ENCODE data around the gene TAAR5.

DNA sequence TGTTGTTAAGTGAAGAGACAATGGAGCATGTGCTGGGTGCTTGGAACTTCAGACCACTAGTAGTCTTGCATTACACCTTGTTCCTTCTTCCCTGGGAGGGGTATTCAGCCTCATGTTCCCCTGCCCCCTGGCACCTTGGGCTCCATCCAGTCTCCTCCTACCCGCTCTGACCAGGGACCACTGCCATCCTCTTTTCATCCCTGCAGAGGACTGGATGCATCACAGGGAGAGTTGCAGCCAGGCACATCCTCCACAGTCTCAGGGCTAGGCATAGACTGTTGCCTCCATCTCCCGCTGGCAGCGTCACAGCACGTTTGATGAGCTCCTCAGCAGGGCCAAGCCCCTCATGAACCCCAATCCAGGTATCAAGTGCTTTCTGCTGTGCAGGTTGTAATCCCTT lies 38.3 kb downstream of the TAAR5 start:
- no peak for TF ChIP-seq EZH2 (IDR thresholded peaks at IDR 0.05; ENCODE audit: low read length, missing control alignments)
- TF ChIP-seq, protein P1, sequence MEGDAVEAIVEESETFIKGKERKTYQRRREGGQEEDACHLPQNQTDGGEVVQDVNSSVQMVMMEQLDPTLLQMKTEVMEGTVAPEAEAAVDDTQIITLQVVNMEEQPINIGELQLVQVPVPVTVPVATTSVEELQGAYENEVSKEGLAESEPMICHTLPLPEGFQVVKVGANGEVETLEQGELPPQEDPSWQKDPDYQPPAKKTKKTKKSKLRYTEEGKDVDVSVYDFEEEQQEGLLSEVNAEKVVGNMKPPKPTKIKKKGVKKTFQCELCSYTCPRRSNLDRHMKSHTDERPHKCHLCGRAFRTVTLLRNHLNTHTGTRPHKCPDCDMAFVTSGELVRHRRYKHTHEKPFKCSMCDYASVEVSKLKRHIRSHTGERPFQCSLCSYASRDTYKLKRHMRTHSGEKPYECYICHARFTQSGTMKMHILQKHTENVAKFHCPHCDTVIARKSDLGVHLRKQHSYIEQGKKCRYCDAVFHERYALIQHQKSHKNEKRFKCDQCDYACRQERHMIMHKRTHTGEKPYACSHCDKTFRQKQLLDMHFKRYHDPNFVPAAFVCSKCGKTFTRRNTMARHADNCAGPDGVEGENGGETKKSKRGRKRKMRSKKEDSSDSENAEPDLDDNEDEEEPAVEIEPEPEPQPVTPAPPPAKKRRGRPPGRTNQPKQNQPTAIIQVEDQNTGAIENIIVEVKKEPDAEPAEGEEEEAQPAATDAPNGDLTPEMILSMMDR (conservative IDR thresholded peaks at IDR 0.05 in 1 of 2, IDR thresholded peaks at IDR 0.05 in 1 of 2; ENCODE audit: low read depth in 1 of 2, low read length in 2 of 2) = no peak
